HL-60 (cell line): ENCODE data around the gene STAMBPL1.

Source experiments
- CTCF ChIP-seq: IDR thresholded peaks from one replicate; pipeline ENCODE4 v1.5.1; 2011; ENCODE audit warnings: low read length, control low read depth, inconsistent platforms; ENCODE audit not compliant: insufficient read depth
- GABPA ChIP-seq: IDR thresholded peaks from 2 replicates; pipeline ENCODE4 v1.6.1; 2012; ENCODE audit warnings: low read depth
- POLR2AphosphoS5 ChIP-seq: IDR thresholded peaks from 2 replicates; pipeline ENCODE4 v1.6.1; 2012; ENCODE audit warnings: low read depth
- REST ChIP-seq: IDR thresholded peaks from 2 replicates; pipeline ENCODE4 v1.6.1; 2012; ENCODE audit warnings: low read depth; ENCODE audit not compliant: insufficient replicate concordance
- SPI1 ChIP-seq: IDR thresholded peaks from 2 replicates; pipeline ENCODE4 v1.6.1; 2012; ENCODE audit warnings: low read depth, mild to moderate bottlenecking, borderline replicate concordance

- TF ChIP-seq CTCF (no peak), REST (no peak), POLR2AphosphoS5 (no peak), GABPA (no peak), SPI1 (no peak)
These were observed 27.7 kb upstream of the STAMBPL1 start for GRCh38 chr10:88852327-88852726.
